GM18498 (cell line): ENCODE data around the gene MXD1.

ENCODE experiments used
- ATAC-seq: cut with Tn5 transposase; IDR thresholded peaks from one replicate; pipeline ENCODE4 v1.9.1; 2021; ENCODE audit warnings: mild to moderate bottlenecking, moderate library complexity; ENCODE audit not compliant: unreplicated experiment

MXD1 gene

GRCh38 chr2:69975853-69976462 is 61.0 kb downstream of the MXD1 start:
- no peak for ATAC-seq

- ATAC-seq, result no peak
These were observed 62.3 kb downstream of the MXD1 start for GRCh38 chr2:69977186-69977585.

GRCh38 chr2:69977906-69978482 is 63.1 kb downstream of the MXD1 start:
- ATAC-seq, result no peak

GRCh38 chr2:69979902-69980807 is 65.2 kb downstream of the MXD1 start:
- no peak for ATAC-seq

DNA sequence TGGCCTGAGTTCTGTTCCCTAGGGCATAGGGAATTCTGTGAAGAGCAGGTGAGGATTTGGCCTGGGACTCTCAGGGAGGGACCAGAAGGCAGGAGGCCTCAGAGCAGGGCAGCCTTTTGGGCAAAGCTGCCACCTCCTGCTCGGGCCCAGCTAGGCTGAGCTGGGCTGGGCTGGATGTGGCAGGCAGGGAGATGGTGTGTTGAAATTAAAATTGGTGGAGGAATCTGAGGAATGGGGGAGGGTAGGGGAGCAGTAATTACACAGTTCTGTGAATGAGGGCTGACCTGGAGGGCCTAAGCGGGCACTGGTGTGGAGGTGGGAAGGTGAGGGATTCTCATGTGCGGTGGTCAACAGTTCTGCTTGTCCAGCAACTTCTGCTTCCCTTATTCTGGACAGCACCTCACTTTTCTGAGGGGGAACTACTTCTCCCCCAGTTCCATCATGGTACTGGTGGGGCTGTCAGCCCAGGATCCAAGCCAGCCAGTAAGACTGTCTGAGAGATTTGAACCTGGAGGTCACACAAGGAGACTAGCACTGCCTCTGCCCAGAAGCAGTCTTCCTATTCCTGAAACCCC is 68.6 kb downstream of the MXD1 start:
- ATAC-seq, result no peak

- no peak for ATAC-seq
These were observed 70.3 kb downstream of the MXD1 start for GRCh38 chr2:69985216-69985615.

DNA sequence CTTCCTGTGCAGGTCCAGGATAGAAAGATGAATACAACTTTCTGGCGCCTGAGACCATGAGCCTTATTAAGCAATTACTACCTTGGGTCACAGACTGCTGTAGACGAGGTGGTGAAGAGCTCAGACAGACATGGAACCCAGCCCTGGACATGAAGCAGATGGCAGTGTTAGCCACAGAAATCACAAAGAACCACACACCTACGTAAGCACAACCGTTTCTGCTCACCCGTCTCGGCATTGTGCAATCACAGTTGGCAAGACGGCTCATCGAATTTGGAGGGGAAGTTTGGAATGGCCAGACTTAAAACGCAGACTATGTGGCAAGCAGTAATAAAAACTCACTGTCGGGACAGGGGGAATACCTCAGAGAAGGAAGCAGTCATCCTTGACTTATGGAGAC is 70.8 kb downstream of the MXD1 start:
- ATAC-seq, result no peak

DNA sequence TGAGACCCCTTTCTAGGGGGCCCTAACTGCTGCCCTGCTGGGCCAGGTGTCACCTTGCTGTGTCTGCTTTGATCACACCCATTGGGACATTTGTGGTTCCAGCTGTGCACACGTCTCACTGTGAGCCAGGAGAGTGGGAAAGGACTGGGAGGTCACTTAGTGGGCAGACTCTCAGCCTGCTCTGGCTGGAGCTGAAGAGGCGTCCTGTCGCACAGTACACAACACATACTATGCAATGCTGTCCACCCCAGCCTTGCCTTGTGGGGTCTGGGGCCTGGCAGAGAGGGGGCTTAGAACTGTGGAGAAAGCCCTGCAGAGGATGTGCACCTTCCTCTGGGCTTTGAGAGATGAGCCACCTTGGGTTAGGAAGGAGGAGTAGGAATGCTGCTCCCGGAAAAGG is 71.8 kb downstream of the MXD1 start:
- no peak for ATAC-seq

GRCh38 chr2:69988086-69988635 is 73.3 kb downstream of the MXD1 start:
- ATAC-seq, result no peak

DNA sequence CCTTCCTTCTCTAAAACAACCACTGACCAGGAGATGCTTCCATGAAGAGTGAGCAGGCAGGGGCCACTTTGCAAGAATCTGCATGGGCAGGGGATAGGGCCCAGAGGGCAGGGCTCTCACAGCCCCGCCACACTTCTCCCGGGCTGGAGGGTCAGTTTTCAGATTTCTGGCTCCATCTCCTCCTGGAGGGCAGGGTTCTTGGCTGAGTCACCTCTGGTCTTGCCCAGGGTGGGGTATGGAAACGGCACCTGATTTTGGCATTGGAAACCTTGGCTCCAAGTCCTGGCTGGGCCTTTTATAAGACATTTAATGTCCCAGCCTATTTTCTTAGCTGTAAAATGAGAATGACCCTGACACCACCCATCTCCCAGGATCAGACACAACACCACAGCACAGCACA is 74.1 kb downstream of the MXD1 start:
- no peak for ATAC-seq

DNA sequence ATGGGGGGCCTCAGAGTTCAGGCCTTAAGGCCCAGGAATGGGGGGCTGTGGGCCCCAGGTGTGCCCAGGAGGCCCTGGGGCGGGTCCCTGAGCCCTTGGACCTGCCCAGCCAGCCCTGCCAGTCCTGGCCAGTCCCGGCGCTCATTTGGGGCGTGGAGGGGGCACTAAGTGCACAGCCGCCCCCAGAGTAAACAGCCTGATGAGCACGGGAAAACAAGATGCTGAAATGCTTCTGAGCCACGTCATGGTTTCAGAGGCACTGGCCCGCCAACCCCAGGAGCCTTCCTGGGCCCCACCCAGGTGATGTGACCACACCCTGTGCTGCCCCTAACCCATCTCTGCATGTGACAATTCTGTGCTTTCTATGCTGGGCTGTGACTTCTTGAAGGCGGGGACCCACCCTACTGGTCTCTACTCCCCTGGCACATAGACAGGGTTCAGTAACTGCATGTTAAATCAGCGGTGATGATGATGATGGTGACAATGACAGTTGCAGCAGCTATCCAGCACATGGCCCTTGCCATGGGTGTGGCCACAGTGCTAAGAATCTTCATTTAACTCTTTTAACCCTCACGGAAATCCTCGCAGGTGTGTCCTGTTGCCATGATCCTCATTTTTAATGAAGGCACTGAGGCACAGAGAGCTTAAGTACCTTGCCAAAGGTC is 74.7 kb downstream of the MXD1 start:
- ATAC-seq, result no peak
